ENCODE measurements around the gene UBASH3A. TPM values are rescaled to one million over a fixed set of nuclear protein-coding genes. Genes with fewer than 3 reads are reported as not detected.

Gene UBASH3A
- total RNA-seq, 1 experiment from 2014 or later: 0.07 TPM

- RAD21 ChIA-PET (ENCODE audit: low non-redundant PET in 1 of 2, low total read pairs in 2 of 2, uncharacterized antibody in 2 of 2, unreplicated experiment in 2 of 2): no interaction called here
- H3K9me2 ChIP-seq (ENCODE audit: insufficient read depth): no peaks in the 10 kb centered on the region
- DNase-seq (ENCODE audit: low read depth, low spot score) (no peak), ATAC-seq (no peak)
- no peak overlapping the region for H3K27ac ChIP-seq (ENCODE audit: low read depth, low read length)
- no TSS peak for BruUV-seq (replicated peaks)
- H3K36me3 ChIP-seq (ENCODE audit: control insufficient read depth in 1 of 2, insufficient read depth in 2 of 2, low read length in 2 of 2): no peaks in the 10 kb centered on the region
- H2AFZ ChIP-seq (ENCODE audit: low read depth, low read length, poor library complexity, severe bottlenecking): no peak overlapping the region
- no peak overlapping the region for H3K9ac ChIP-seq (ENCODE audit: low read length)
- H3K79me2 ChIP-seq (ENCODE audit: insufficient read depth, low read length): no peaks in the 10 kb centered on the region
- H3K4me1 ChIP-seq (ENCODE audit: control insufficient read depth in 1 of 2, insufficient read depth in 2 of 2, low read length in 2 of 2): 0 out of 4 replicates have a peak, but pooled peaks cover 0 to 5% of the 10 kb centered on the region in 2 experiments
- no peak overlapping the region for H3K4me3 ChIP-seq (replicated peaks in 1 of 2; ENCODE audit: low read depth in 1 of 2, low read length in 2 of 2)
- H3K4me2 ChIP-seq (ENCODE audit: low read length): no peak overlapping the region
- H3K27me3 ChIP-seq (ENCODE audit: insufficient read depth, low read length): peaks cover 43% of the 10 kb centered on the region; the same call in 1 of the 2 replicates
- H4K20me1 ChIP-seq (ENCODE audit: insufficient read depth): no peaks in the 10 kb centered on the region
- CTCF ChIA-PET: no interaction called here
- no peaks in the 10 kb centered on the region for H3K9me3 ChIP-seq (ENCODE audit: control insufficient read depth in 1 of 2, insufficient read depth in 1 of 2, low read depth in 1 of 2, low read length in 2 of 2)
- POLR2A ChIA-PET: no interaction called here
- intact Hi-C loops (cut with micrococcal nuclease): no loop called here
- no peak for TF ChIP-seq YY1 (IDR thresholded peaks at IDR 0.05; ENCODE audit: extremely low read depth, insufficient replicate concordance, low read depth, low read length)
Measured at GRCh38 chr21:42430521-42430920, 26.8 kb downstream of the UBASH3A start.

DNA sequence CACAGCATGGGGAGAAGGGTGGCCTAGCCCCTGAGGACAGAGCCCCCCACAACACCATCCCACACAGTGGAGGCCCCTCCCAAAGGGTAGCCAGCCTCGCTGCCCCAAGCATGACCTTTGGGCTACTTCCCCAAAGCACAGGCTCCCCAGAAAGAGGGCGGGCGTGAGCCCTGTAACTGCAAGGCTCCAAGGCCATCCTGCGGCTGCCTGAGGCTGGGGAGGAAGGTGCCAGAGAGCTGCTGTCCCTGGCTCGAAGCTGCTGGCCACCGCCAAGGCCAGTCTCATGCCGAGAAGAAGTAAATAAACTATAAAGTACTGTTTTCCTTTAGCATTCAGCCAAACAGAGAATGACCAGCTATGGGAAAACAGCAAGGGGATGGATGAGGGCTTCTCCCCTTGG, 27.5 kb downstream of the UBASH3A start:
- TF ChIP-seq POLR2AphosphoS5 (IDR thresholded peaks at IDR 0.05; ENCODE audit: low read depth, low read length): no peak
- no peak for TF ChIP-seq CEBPB (IDR thresholded peaks at IDR 0.05; ENCODE audit: low read depth)

More for the DNA sequence above, 27.5 kb downstream of the UBASH3A start:
- H3K79me2 ChIP-seq (ENCODE audit: insufficient read depth, low read length): no peaks in the 10 kb centered on the region
- no peak overlapping the region for H3K4me2 ChIP-seq (ENCODE audit: low read length)
- peaks cover 38% of the 10 kb centered on the region; the same call in 1 of the 2 replicates for H3K27me3 ChIP-seq (ENCODE audit: insufficient read depth, low read length)
- H4K20me1 ChIP-seq (ENCODE audit: insufficient read depth): no peaks in the 10 kb centered on the region
- no peaks in the 10 kb centered on the region for H3K9me2 ChIP-seq (ENCODE audit: insufficient read depth)
- no peak overlapping the region for H3K9ac ChIP-seq (ENCODE audit: low read length)
- POLR2A ChIA-PET: no interaction called here
- 0 out of 4 replicates have a peak, but pooled peaks cover 0 to 5% of the 10 kb centered on the region in 2 experiments for H3K4me1 ChIP-seq (ENCODE audit: control insufficient read depth in 1 of 2, insufficient read depth in 2 of 2, low read length in 2 of 2)
- RAD21 ChIA-PET (ENCODE audit: low non-redundant PET in 1 of 2, low total read pairs in 2 of 2, uncharacterized antibody in 2 of 2, unreplicated experiment in 2 of 2): no interaction called here
- no peaks in the 10 kb centered on the region for H3K36me3 ChIP-seq (ENCODE audit: control insufficient read depth in 1 of 2, insufficient read depth in 2 of 2, low read length in 2 of 2)
- no TSS peak for BruUV-seq (replicated peaks)
- no peak overlapping the region for H3K4me3 ChIP-seq (replicated peaks in 1 of 2; ENCODE audit: low read depth in 1 of 2, low read length in 2 of 2)
- no peak overlapping the region for H2AFZ ChIP-seq (ENCODE audit: low read depth, low read length, poor library complexity, severe bottlenecking)
- no peak overlapping the region for H3K27ac ChIP-seq (ENCODE audit: low read depth, low read length)
- intact Hi-C loops (cut with micrococcal nuclease): no loop called here
- no peak for ATAC-seq
- CTCF ChIA-PET: no interaction called here
- no peaks in the 10 kb centered on the region for H3K9me3 ChIP-seq (ENCODE audit: control insufficient read depth in 1 of 2, insufficient read depth in 1 of 2, low read depth in 1 of 2, low read length in 2 of 2)
- DNase-seq (ENCODE audit: low read depth, low spot score): no peak

All from HCT116 (cell line).